Kidney (tissue), 14 donors: Measurements from ENCODE around the gene MBD4. TPM values are rescaled to one million over a fixed set of nuclear protein-coding genes. Genes with fewer than 3 reads are reported as not detected.

Experiments used
- DNase-seq, 5 donors: peaks; one replicate each; pipeline ENCODE4 v3.0.0-alpha.2; 2013 to 2020
- FAIRE-seq: peaks from 2 replicates; lab custom pipeline; 2012; peaks lifted over from hg19 to GRCh38; lab: Jason Lieb, UNC
- H3K27ac ChIP-seq, 2 donors: one replicate each; pipeline ENCODE4 v1.7.0; 2013; ENCODE audit warnings: low read depth in 2 of 2, low read length in 2 of 2, inconsistent platforms in 1 of 2
- H3K27me3 ChIP-seq: one replicate; pipeline ENCODE4 v1.7.1; 2013; ENCODE audit warnings: low read length, inconsistent platforms; ENCODE audit not compliant: control insufficient read depth, insufficient read depth
- H3K36me3 ChIP-seq, 3 donors: one replicate each; pipeline versions ENCODE4 v1.7.0 to v1.7.1; 2013; ENCODE audit warnings: low read length in 3 of 3, control low read depth in 1 of 3, inconsistent platforms in 1 of 3; ENCODE audit not compliant: insufficient read depth in 3 of 3, control insufficient read depth in 2 of 3
- H3K4me1 ChIP-seq, 3 donors: one replicate each; pipeline versions ENCODE4 v1.7.0 to v1.7.1; 2013; ENCODE audit warnings: low read length in 3 of 3, inconsistent platforms in 1 of 3, low read depth in 1 of 3; ENCODE audit not compliant: control insufficient read depth in 2 of 3, insufficient read depth in 2 of 3
- H3K4me3 ChIP-seq, 3 donors: one replicate each; pipeline versions ENCODE4 v1.7.0 to v1.8.1; 2013; ENCODE audit warnings: low read length in 3 of 3, control low read depth in 1 of 3, inconsistent platforms in 1 of 3
- H3K9ac ChIP-seq, 3 donors: one replicate each; pipeline versions ENCODE4 v1.7.0 to v1.7.1; 2013; ENCODE audit warnings: low read length in 3 of 3, control low read depth in 1 of 3, inconsistent platforms in 1 of 3
- H3K9me3 ChIP-seq, 3 donors: one replicate each; pipeline versions ENCODE4 v1.7.0 to v1.7.1; 2013; ENCODE audit warnings: low read length in 3 of 3, control low read depth in 1 of 3, inconsistent platforms in 1 of 3; ENCODE audit not compliant: control insufficient read depth in 2 of 3, insufficient read depth in 1 of 3
- CTCF ChIP-seq: IDR thresholded peaks from 3 replicates; pipeline ENCODE4 v1.5.1; 2012; ENCODE audit warnings: mild to moderate bottlenecking, moderate library complexity, borderline replicate concordance; ENCODE audit not compliant: insufficient read depth; ENCODE audit errors: extremely low read depth
- intact Hi-C: fragments of 100-400 bp; cut with DNase I; formaldehyde crosslinking; loops from one replicate; pipeline ENCODE4 v1.11.1; 2022
- polyA plus RNA-seq: library from polyadenylated mRNA; stranded (reverse); fragments of 350-450 nt; fragmentation: Illumina TruSeq; extraction: RNeasy Lipid Tissue Mini Kit (QIAGEN cat#74804); gene quantifications from one replicate; pipeline ENCODE4 v1.2.3, GENCODE V29; 2014; ENCODE audit warnings: low read depth, low replicate concordance; ENCODE audit not compliant: insufficient read depth
- total RNA-seq: library from RNA; stranded (reverse); fragmentation: NEBNext Ultra II Directional; extraction: Animal tissue kit (Norgen Biotek cat#: 25700); gene quantifications from one replicate; pipeline ENCODE4 v1.2.1, GENCODE V29; 2021
- donor health status: control.
- donor health status: control.
- donor health status: control.
- donor health status: control.
- donor health status: control.
- donor health status: DM: yes; HTN: yes; CAD: no.
- donor health status: Normal renal cell carcinoma (clear cell type).

The MBD4 gene
- total and polyA plus RNA-seq, 2 donors from 2014 or later, result 25.4 to 35.1 TPM

- Histone ChIP-seq H3K27me3 (no peaks in the 10 kb centered on the region), H3K9me3 (no peaks in the 10 kb centered on the region), H3K9ac (no peak overlapping the region), H3K36me3 (peaks cover under 1 to 12% (median 8%) of the 10 kb centered on the region in 3 donors), H3K4me1 (peaks cover 0 to 4% (median 0%) of the 10 kb centered on the region in 3 donors), H3K27ac (no peak overlapping the region), H3K4me3 (no peak overlapping the region)
- no peak for TF ChIP-seq CTCF
- intact Hi-C loops, result no loop called here
- DNase-seq (no peak), FAIRE-seq (no peak)
These were observed 29.3 kb upstream of the MBD4 start for GRCh38 chr3:129469026-129469425.

GRCh38 chr3:129467932-129468331 lies 28.2 kb upstream of the MBD4 start:
- no peak for TF ChIP-seq CTCF
- H3K36me3 ChIP-seq, result peaks cover 2 to 14% (median 12%) of the 10 kb centered on the region in 3 donors

GRCh38 chr3:129463716-129464115 lies 24.0 kb upstream of the MBD4 start:
- H3K9me3 ChIP-seq, result no peaks in the 10 kb centered on the region
- no peak overlapping the region for H3K4me3 ChIP-seq
- intact Hi-C loops, result no loop called here
- TF ChIP-seq CTCF, result no peak
- no peaks in the 10 kb centered on the region for H3K27me3 ChIP-seq
- H3K9ac ChIP-seq, result no peak overlapping the region
- peaks cover 4 to 9% (median 6%) of the 10 kb centered on the region in 3 donors for H3K36me3 ChIP-seq
- DNase-seq (no peak), FAIRE-seq (no peak)
- no peak overlapping the region for H3K27ac ChIP-seq
- peaks cover 0 to 4% (median 0%) of the 10 kb centered on the region in 3 donors for H3K4me1 ChIP-seq

More at GRCh38 chr3:129467932-129468331, 28.2 kb upstream of the MBD4 start:
- no peak overlapping the region for H3K9ac ChIP-seq
- no peak overlapping the region for H3K27ac ChIP-seq
- peaks cover 0 to 4% (median 0%) of the 10 kb centered on the region in 3 donors for H3K4me1 ChIP-seq
- DNase-seq (no peak), FAIRE-seq (no peak)
- no peak overlapping the region for H3K4me3 ChIP-seq
- H3K27me3 ChIP-seq, result no peaks in the 10 kb centered on the region
- intact Hi-C loops, result no loop called here
- H3K9me3 ChIP-seq, result no peaks in the 10 kb centered on the region

- intact Hi-C loops, result no loop called here
- H3K9ac ChIP-seq, result no peak overlapping the region
- FAIRE-seq, result no peak
- no peak overlapping the region for H3K27ac ChIP-seq
- no peaks in the 10 kb centered on the region for H3K27me3 ChIP-seq
- H3K9me3 ChIP-seq, result no peaks in the 10 kb centered on the region
- TF ChIP-seq CTCF, result no peak
- DNase-seq, result no peak
- H3K4me3 ChIP-seq, result no peak overlapping the region
- peaks cover 0 to 4% (median 0%) of the 10 kb centered on the region in 3 donors for H3K4me1 ChIP-seq
- H3K36me3 ChIP-seq, result peaks cover 4 to 11% (median 6%) of the 10 kb centered on the region in 3 donors
These were observed 23.3 kb upstream of the MBD4 start for GRCh38 chr3:129463094-129463493.
